Liver (tissue), 9 donors: Measurements from ENCODE around the gene ZNF827. TPM values are rescaled to one million over a fixed set of nuclear protein-coding genes. Genes with fewer than 3 reads are reported as not detected.

Experiments used
- DNase-seq: peaks from one replicate; pipeline ENCODE4 v3.0.0-alpha.2; 2017; ENCODE audit warnings: low spot score
- H3K27ac ChIP-seq, 2 donors: one replicate each; pipeline ENCODE4 v1.7.0; 2013; ENCODE audit warnings: inconsistent platforms in 2 of 2, low read length in 2 of 2, control low read depth in 1 of 2, low read depth in 1 of 2, mild to moderate bottlenecking in 1 of 2
- H3K27me3 ChIP-seq, 4 donors: one replicate each; pipeline versions ENCODE4 v1.6.1 to v1.7.0; 2013; ENCODE audit warnings: low read length in 3 of 4, inconsistent platforms in 1 of 4, mild to moderate bottlenecking in 1 of 4, moderate library complexity in 1 of 4; ENCODE audit not compliant: control insufficient read depth in 4 of 4, insufficient read depth in 4 of 4
- H3K36me3 ChIP-seq, 4 donors: one replicate each; pipeline versions ENCODE4 v1.6.1 to v1.7.0; 2013; ENCODE audit warnings: low read length in 3 of 4, mild to moderate bottlenecking in 3 of 4, low read depth in 1 of 4, moderate library complexity in 1 of 4; ENCODE audit not compliant: control insufficient read depth in 4 of 4, insufficient read depth in 3 of 4
- H3K4me1 ChIP-seq, 4 donors: one replicate each; pipeline versions ENCODE4 v1.6.1 to v1.7.0; 2013; ENCODE audit warnings: low read length in 3 of 4, mild to moderate bottlenecking in 3 of 4, moderate library complexity in 1 of 4; ENCODE audit not compliant: control insufficient read depth in 4 of 4, insufficient read depth in 4 of 4
- H3K4me3 ChIP-seq, 3 donors: one replicate each; pipeline versions ENCODE4 v1.6.1 to v1.7.0; 2013; ENCODE audit warnings: low read length in 3 of 3, control low read depth in 1 of 3, low read depth in 1 of 3, mild to moderate bottlenecking in 1 of 3
- H3K9ac ChIP-seq, 2 donors: one replicate each; pipeline ENCODE4 v1.7.0; 2013; ENCODE audit warnings: low read length in 2 of 2, mild to moderate bottlenecking in 2 of 2, moderate library complexity in 2 of 2, control low read depth in 1 of 2, low read depth in 1 of 2
- H3K9me3 ChIP-seq, 4 donors: one replicate each; pipeline versions ENCODE4 v1.6.1 to v1.7.0; 2013; ENCODE audit warnings: low read length in 3 of 4; ENCODE audit not compliant: control insufficient read depth in 4 of 4
- ATF3 ChIP-seq: IDR thresholded peaks from 2 replicates; pipeline ENCODE4 v1.6.1; 2016; ENCODE audit warnings: antibody characterized with exemption
- EGR1 ChIP-seq, 2 donors: IDR thresholded peaks; 2 replicates each; pipeline ENCODE4 v1.6.1; 2016 to 2018; ENCODE audit warnings: antibody characterized with exemption in 2 of 2, low read depth in 2 of 2
- FOXA1 ChIP-seq: IDR thresholded peaks from 2 replicates; pipeline ENCODE4 v1.6.1; 2016; ENCODE audit warnings: antibody characterized with exemption
- FOXA2 ChIP-seq: IDR thresholded peaks from 2 replicates; pipeline ENCODE4 v1.6.1; 2016; ENCODE audit warnings: antibody characterized with exemption
- GABPA ChIP-seq, 2 donors: IDR thresholded peaks in 1 of 2; conservative IDR thresholded peaks in 1 of 2; 2 replicates each; pipeline ENCODE4 v1.6.1; 2016; ENCODE audit warnings: antibody characterized with exemption in 2 of 2, mild to moderate bottlenecking in 1 of 2, moderate library complexity in 1 of 2
- HNF4A ChIP-seq, 2 donors: conservative IDR thresholded peaks; 2 replicates each; pipeline ENCODE4 v1.6.1; 2016; ENCODE audit warnings: antibody characterized with exemption in 2 of 2, mild to moderate bottlenecking in 2 of 2
- HNF4G ChIP-seq: IDR thresholded peaks from 2 replicates; pipeline ENCODE4 v1.6.1; 2016; ENCODE audit warnings: antibody characterized with exemption
- JUND ChIP-seq, 2 donors: IDR thresholded peaks; 2 replicates each; pipeline ENCODE4 v1.6.1; 2016; ENCODE audit warnings: antibody characterized with exemption in 2 of 2
- NR2F2 ChIP-seq: IDR thresholded peaks from 2 replicates; pipeline ENCODE4 v1.6.1; 2016; ENCODE audit warnings: antibody characterized with exemption
- RAD21 ChIP-seq, 2 donors: IDR thresholded peaks; 2 replicates each; pipeline ENCODE4 v1.6.1; 2016; ENCODE audit warnings: antibody characterized with exemption in 2 of 2, mild to moderate bottlenecking in 2 of 2
- RXRA ChIP-seq, 2 donors: IDR thresholded peaks; 2 replicates each; pipeline ENCODE4 v1.6.1; 2017 to 2018; ENCODE audit warnings: antibody characterized with exemption in 2 of 2, mild to moderate bottlenecking in 1 of 2
- SP1 ChIP-seq: IDR thresholded peaks from 2 replicates; pipeline ENCODE4 v1.6.1; 2018; ENCODE audit warnings: antibody characterized with exemption, mild to moderate bottlenecking
- TAF1 ChIP-seq: conservative IDR thresholded peaks from 2 replicates; pipeline ENCODE4 v1.6.1; 2016; ENCODE audit warnings: antibody characterized with exemption, mild to moderate bottlenecking
- YY1 ChIP-seq: IDR thresholded peaks from 2 replicates; pipeline ENCODE4 v1.6.1; 2016; ENCODE audit warnings: antibody characterized with exemption, mild to moderate bottlenecking
- WGBS: extraction: QIAGEN DNeasy Blood & Tissue Kit; methylation state at CpG from one replicate; pipeline ENCODE4 v1.1.7; 2013; 5-methylcytosine and 5-hydroxymethylcytosine counted together
- polyA plus RNA-seq, 2 donors: library from polyadenylated mRNA; stranded (reverse) in 1 of 2; unstranded in 1 of 2; fragments of 200-250 nt in 1 of 2; fragments of >200 nt in 1 of 2; fragmentation: Nextera tagmentation in 1 of 2; extraction: Ambion mirVana in 1 of 2; gene quantifications; one replicate each; pipeline versions ENCODE4 v1.2.1 to v1.2.3, GENCODE V29; 2013 to 2015
- total RNA-seq, 2 donors: library from RNA; depleted of rRNA; stranded (reverse); fragments of >200 nt; gene quantifications; one replicate each; pipeline ENCODE4 v1.2.3, GENCODE V29; 2014
- TF ChIP-seq, protein P1 (sequence below): IDR thresholded peaks from 2 replicates; pipeline ENCODE4 v1.6.1; 2016; ENCODE audit warnings: antibody characterized with exemption
- TF ChIP-seq, protein P2 (sequence below): fragments of 150-350 bp; IDR thresholded peaks from 2 replicates; pipeline ENCODE4 v1.5.1; 2017; ENCODE audit warnings: improper control_type of control experiment, low read depth, low read length; ENCODE audit not compliant: missing input control
- TF ChIP-seq, protein P3 (sequence below): IDR thresholded peaks from 2 replicates; pipeline ENCODE4 v1.6.1; 2016; ENCODE audit warnings: antibody characterized with exemption
- TF ChIP-seq, protein P4 (sequence below): IDR thresholded peaks from 2 replicates; pipeline ENCODE4 v1.6.1; 2016; ENCODE audit warnings: antibody characterized with exemption, mild to moderate bottlenecking
- donor health status: healthy.
- donor health status: healthy.
- donor health status: healthy.
- donor health status: healthy.
- donor health status: healthy.

Gene ZNF827
- total and polyA plus RNA-seq, 4 donors = 0.46 to 2.9 (median 1.2) TPM

GRCh38 chr4:145825255-145825654 is 113.4 kb downstream of the ZNF827 start:
- Histone ChIP-seq H3K27me3 (no peaks in the 10 kb centered on the region), H3K36me3 (no peaks in the 10 kb centered on the region), H3K9me3 (no peaks in the 10 kb centered on the region), H3K4me1 (no peaks in the 10 kb centered on the region), H3K4me3 (no peak overlapping the region), H3K27ac (no peak overlapping the region), H3K9ac (no peak overlapping the region)
- DNase-seq = no peak
- 98% methylated on average over 7 of the region's 7 CpGs for WGBS
- TF ChIP-seq, protein P1, sequence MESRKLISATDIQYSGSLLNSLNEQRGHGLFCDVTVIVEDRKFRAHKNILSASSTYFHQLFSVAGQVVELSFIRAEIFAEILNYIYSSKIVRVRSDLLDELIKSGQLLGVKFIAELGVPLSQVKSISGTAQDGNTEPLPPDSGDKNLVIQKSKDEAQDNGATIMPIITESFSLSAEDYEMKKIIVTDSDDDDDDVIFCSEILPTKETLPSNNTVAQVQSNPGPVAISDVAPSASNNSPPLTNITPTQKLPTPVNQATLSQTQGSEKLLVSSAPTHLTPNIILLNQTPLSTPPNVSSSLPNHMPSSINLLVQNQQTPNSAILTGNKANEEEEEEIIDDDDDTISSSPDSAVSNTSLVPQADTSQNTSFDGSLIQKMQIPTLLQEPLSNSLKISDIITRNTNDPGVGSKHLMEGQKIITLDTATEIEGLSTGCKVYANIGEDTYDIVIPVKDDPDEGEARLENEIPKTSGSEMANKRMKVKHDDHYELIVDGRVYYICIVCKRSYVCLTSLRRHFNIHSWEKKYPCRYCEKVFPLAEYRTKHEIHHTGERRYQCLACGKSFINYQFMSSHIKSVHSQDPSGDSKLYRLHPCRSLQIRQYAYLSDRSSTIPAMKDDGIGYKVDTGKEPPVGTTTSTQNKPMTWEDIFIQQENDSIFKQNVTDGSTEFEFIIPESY = no peak
- TF ChIP-seq NR2F2 = no peak
- no peak for TF ChIP-seq HNF4G
- no peak for TF ChIP-seq RXRA (IDR thresholded peaks at IDR 0.05)
- TF ChIP-seq, protein P2, sequence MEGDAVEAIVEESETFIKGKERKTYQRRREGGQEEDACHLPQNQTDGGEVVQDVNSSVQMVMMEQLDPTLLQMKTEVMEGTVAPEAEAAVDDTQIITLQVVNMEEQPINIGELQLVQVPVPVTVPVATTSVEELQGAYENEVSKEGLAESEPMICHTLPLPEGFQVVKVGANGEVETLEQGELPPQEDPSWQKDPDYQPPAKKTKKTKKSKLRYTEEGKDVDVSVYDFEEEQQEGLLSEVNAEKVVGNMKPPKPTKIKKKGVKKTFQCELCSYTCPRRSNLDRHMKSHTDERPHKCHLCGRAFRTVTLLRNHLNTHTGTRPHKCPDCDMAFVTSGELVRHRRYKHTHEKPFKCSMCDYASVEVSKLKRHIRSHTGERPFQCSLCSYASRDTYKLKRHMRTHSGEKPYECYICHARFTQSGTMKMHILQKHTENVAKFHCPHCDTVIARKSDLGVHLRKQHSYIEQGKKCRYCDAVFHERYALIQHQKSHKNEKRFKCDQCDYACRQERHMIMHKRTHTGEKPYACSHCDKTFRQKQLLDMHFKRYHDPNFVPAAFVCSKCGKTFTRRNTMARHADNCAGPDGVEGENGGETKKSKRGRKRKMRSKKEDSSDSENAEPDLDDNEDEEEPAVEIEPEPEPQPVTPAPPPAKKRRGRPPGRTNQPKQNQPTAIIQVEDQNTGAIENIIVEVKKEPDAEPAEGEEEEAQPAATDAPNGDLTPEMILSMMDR = no peak
- TF ChIP-seq, protein P3, sequence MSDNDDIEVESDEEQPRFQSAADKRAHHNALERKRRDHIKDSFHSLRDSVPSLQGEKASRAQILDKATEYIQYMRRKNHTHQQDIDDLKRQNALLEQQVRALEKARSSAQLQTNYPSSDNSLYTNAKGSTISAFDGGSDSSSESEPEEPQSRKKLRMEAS = no peak
- TF ChIP-seq HNF4A (conservative IDR thresholded peaks at IDR 0.05) = no peak
- TF ChIP-seq TAF1 = no peak
- TF ChIP-seq, protein P4, sequence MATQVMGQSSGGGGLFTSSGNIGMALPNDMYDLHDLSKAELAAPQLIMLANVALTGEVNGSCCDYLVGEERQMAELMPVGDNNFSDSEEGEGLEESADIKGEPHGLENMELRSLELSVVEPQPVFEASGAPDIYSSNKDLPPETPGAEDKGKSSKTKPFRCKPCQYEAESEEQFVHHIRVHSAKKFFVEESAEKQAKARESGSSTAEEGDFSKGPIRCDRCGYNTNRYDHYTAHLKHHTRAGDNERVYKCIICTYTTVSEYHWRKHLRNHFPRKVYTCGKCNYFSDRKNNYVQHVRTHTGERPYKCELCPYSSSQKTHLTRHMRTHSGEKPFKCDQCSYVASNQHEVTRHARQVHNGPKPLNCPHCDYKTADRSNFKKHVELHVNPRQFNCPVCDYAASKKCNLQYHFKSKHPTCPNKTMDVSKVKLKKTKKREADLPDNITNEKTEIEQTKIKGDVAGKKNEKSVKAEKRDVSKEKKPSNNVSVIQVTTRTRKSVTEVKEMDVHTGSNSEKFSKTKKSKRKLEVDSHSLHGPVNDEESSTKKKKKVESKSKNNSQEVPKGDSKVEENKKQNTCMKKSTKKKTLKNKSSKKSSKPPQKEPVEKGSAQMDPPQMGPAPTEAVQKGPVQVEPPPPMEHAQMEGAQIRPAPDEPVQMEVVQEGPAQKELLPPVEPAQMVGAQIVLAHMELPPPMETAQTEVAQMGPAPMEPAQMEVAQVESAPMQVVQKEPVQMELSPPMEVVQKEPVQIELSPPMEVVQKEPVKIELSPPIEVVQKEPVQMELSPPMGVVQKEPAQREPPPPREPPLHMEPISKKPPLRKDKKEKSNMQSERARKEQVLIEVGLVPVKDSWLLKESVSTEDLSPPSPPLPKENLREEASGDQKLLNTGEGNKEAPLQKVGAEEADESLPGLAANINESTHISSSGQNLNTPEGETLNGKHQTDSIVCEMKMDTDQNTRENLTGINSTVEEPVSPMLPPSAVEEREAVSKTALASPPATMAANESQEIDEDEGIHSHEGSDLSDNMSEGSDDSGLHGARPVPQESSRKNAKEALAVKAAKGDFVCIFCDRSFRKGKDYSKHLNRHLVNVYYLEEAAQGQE = no peak
- no peak for TF ChIP-seq SP1
- no peak for TF ChIP-seq EGR1 (IDR thresholded peaks at IDR 0.05; ENCODE audit: low read depth in 2 of 2)
- no peak for TF ChIP-seq ATF3
- no peak for TF ChIP-seq RAD21 (IDR thresholded peaks at IDR 0.05)
- TF ChIP-seq YY1 = no peak
- no peak for TF ChIP-seq FOXA1
- TF ChIP-seq JUND (IDR thresholded peaks at IDR 0.05) = no peak
- TF ChIP-seq GABPA (IDR thresholded peaks at IDR 0.05 in 1 of 2, conservative IDR thresholded peaks at IDR 0.05 in 1 of 2) = no peak
- TF ChIP-seq FOXA2 = no peak
